GM18867 (cell line): ENCODE results near the gene PHF20.
"Not testable (repeated sequence)": the region's sequence is repeated elsewhere in the genome, so short reads cannot be mapped to it uniquely, and the experiment has no call there.

ENCODE experiments used
- ATAC-seq: cut with Tn5 transposase; IDR thresholded peaks from one replicate; pipeline ENCODE4 v1.9.1; 2021; ENCODE audit warnings: mild to moderate bottlenecking, moderate library complexity; ENCODE audit not compliant: unreplicated experiment

Gene PHF20

DNA sequence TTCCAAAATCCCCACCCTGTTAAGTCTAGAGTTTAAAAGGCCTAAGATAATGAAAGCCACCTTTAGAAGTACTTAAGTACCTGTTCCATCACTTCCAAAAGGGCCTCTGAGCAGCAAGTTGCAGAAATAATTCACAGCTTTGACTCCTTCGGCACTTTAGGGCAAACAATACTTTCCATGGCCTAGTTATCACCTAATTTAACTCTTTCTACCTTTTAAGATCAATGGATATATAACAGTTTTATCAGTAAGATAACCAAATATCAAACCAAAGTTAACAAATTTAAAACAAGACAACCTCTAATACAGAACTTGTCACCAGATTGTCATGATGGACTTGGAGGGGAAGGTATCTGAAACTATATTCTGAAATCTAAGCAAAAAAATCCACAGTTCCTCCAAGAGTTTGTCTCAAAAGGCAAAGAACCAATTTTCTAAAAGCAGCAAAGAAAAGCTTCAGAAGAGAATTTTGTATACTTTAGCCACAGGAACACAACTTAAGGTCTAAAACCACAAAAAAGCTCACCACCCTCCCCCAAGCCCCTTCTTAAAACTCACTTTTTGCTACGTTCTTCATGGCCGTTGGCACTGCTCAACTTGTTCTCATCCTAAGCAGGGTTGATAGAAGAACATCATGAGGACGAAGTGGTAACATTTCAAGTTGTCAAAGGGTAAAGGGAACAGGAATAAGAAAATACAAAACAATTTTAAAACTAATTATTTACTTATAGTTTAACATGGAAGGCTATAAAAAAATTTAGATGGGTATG, 33.2 kb upstream of the PHF20 start:
- no peak for ATAC-seq

DNA sequence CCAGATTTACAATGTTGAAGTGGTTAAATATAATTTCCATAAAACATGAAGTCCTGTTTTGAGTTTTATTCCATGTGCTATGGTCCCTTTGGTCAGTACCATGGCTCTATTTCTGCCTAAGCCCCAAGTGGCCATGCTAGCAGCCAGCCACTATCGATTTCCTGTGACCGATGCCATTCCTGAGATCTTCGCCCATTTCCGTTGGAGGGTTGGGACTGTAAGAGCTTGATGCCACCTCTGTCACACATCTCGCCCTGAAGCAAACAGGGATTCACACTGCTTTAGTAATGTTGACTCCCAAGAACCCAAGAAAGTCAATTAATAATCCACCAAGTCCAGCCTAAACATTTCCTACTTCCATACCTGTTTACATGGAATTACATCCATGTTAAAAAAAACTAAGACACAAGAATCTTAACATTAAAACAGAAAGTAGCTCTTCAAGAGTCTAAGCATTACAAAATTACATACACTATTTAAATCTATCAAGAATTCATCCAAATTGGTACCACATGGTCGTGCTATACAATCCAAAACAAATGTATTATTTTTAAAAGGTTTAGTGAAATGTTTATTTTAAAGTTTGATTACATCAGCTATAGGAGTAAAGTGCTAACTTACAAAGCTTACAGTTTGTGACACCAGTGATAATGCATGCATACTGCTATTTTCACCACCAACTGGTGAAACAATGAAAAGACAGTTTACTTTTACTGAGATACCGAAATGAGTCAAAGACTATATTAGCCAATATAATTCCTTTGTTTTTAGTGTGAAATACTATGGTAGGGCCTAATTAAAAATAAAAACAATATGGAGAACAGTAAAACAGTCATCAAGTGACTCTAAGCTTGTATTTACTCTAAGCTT, 32.3 kb upstream of the PHF20 start:
- no peak for ATAC-seq

DNA sequence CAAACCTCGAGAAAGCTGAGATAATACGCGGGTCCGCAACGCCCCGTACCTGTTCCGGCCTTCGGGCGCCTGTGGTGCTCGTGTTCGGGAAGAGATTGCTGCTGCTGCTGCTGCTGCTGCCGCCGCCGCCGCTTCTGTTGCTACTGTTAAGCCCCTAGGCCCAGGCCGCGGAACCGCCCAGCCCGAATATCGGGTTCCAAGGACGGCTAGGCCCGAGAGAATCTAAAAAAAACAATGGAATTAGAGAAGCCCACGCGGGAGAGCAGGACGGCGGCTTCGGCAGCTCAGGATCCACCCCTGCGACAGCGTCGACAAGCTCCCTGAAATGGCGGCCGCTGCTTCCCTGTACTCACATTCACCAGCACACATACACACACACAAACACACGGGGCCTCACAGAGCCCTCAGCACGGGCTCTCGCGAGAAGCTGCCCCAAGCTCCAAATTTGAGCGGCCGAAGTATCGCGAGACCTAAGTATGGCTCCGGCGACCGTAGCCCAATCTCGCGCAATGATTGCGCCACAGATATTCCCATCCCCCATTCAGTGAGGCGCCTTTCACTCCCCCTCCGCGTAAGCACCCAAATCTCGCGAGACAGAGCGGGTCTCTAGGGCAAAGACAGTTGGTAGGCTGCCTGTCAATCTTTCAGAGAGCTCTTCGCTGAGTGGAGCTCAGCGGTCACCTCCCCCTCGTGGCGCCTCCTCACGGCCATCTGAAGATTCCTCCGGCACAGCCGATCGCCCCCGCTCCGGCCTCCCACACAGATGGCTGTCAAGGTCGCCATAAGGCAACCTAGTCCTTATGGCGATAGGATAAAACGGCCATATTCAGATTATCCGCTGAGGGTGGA, 29.7 kb upstream of the PHF20 start, which contains the start of gene RBM39:
Gene RBM39, minus strand, starts transcription at position 369 of the 849 bp plus-strand sequence. CDS start 1,386 bp downstream, outside the sequence.
- peak; percentile 83 for ATAC-seq

DNA sequence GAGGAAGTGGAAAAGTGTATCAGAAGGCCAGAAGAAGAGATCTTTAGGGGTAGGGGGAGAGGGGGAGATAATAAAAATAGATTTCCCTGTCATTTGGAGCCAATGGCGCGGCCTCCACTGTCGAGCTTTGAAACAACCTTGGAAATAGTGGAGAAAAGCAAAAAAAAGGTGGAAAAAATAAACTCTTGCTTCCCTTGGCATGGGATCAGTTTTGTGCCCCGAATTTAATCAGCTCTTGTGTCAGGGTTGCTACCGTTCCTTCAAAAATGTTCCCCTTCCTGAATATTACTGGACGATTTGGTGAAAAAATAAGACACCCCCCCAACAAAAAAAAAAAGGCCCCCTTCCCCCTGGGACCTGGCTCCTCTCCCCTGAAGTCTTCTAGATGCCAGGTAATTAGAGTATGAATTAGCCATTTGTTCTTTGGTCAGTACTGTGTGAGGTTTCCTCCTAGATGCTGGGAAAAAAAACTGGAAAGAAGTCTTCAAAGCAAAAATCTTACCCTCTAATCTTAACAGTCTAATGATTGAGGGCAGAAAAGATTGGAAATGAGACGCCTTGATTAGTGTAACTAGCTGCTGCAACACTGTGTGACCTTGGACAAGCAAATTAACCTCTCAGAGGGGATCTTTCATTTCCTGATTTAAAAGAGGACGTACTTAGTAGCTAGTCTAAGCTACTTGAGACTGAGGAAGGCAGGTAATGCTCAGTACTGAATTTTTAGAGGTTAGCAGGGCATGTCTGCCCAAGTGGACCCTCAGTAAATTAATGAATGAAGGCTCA, 28.9 kb upstream of the PHF20 start:
- ATAC-seq, result no peak

DNA sequence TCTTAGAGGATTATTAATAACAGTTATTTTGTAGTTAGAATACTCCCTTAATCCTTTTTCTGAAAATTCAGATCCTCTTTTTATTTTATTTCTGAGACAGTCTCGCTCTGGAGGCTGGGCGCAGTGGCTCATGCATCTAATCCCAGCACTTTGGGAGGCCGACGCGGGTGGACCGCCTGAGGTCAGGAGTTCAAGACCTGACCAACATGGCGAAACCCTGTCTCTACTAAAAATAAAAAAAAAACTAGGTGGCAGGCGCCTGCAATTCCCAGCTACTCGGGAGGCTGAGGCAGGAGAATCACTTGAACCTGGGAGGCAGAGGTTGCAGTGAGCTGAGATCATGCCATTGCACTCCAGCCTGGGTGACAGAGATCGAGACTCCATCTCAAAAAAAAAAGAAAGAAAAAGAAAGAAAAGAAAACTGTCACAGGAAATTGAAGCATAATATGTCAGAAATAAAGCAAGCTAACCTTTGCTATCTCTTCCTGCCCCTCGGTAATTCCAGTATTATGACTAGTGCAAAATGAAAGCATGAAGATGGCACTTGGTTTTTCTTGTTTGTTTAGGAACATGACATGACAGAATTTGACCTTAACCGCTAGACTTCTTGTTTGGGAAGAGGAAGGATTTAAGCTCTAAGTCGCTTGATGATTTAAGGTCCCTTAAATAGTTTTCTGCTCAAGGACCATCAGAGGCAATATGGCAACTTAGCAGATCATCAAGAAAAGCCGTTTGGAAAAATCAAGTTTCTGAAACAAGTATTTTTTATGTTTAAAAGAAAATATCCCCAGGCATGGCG, 27.9 kb upstream of the PHF20 start:
- no peak for ATAC-seq

DNA sequence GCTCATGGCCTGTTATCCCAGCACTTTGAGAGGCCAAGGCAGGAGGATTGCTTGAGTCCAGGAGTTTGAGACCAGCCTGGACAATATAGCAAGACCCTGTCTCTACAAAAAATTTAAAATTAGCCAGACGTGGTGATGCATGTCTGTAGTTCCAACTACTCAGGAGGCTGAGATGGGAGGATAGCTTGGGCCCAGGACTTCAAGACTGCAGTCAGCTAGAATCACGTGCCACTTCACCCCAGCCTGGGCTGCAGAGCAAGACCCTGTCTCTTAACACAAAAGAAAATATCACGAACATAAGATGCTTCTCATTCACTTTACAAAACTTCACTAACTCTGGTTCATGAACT, 27.3 kb upstream of the PHF20 start:
- not testable (repeated sequence) for ATAC-seq

DNA sequence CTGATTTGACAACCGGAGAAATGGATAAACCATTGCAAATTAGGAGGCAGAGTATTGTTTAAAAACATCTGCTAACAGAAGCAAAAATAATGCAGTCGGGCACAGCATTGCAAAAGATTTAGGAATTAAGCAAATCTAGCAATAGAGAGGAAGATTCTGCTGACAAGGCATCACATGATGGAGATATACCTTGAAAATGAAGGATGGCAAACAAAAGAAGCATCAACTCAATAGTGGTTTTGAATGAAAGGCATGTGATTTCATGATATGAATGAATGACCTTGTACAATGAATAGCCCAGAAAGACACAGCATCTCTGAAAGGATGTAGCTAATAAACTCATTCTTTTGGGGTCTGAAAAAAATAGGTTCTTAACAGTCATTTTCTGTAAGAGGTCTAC, 21.2 kb upstream of the PHF20 start:
- ATAC-seq, result no peak

DNA sequence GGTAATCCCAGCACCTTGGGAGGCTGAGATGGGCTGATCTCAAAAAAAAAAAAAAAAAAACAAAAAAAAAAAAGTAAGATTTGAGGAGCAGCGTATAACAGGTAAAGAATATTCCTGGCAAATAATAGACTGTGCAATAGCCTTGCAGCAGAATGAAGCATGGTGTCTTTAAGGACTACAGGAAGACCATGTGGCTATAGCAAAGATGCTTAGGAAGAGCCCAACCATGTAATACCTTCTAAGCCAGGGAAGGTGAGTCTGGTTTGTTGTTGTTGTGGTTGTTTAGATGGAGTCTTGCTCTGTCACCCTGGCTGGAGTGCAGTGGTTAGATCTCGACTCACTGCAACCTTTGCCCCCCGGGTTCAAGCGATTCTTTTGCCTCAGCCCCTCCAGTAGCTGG, 15.4 kb upstream of the PHF20 start:
- ATAC-seq, result no peak

DNA sequence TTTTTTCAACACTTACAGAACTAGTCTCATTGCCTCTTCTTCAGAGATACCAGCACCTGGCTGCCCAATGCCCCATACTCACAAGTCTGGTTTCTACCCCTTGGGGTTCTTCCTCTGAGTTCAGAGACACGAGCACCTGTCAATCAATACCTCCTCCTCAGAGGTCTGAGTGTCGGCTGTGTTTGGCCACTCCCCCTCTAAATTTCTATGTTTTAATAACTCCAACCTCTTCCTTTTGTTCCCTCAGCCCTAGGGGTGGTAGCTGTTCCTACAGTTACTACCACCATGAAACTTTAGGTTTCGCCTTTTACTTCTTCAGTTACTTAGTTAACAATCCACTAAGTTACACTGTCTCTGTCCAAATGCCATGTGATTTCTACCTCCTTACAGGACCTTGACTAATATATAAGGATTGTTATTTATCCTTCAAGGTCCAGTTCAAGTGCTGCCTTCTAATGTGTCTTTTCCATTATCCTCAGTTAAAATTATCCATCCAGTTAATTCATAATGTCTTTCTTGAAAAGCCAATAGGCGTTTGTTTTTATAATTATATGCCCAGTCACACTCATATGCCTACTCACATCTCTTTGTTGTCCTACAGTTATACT, 14.6 kb upstream of the PHF20 start:
- ATAC-seq, result no peak

DNA sequence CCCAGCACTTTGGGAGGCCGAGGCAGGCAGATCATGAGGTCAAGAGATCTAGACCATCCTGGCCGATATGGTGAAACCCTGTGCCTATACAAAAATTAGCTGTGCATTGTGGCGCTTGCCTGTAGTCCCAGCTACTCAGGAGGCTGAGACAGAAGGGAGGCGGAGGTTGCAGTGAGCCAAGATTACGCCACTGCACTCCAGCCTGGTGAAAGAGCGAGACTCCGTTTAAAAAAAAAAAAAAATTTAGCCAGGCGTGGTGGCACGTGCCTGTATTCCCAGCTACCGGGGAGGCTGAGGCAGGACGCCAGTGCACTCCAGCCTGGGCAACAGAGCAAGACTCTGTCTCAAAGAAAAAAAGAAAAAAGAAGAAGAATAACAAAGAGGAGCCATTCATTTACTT, 10.3 kb upstream of the PHF20 start:
- not testable (repeated sequence) for ATAC-seq

DNA sequence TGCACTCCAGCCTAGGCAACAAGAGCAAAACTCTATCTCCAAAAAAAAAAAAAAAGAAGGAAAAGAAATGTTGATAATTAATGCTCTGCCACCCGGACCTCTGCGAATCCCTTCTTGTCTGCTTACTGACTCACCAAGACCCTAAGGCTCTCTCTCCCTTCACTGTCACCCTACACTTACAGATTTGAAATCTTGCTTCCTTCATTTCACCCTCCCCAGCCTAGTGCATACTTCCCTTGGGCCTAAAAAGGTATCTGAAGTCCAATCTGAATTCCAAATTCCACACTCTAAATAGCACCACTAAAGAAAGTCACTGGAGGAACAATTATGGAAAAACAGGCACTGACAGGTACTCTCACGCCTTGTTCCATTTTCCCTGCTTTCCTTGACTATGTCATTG, 9.4 kb upstream of the PHF20 start:
- no peak for ATAC-seq

DNA sequence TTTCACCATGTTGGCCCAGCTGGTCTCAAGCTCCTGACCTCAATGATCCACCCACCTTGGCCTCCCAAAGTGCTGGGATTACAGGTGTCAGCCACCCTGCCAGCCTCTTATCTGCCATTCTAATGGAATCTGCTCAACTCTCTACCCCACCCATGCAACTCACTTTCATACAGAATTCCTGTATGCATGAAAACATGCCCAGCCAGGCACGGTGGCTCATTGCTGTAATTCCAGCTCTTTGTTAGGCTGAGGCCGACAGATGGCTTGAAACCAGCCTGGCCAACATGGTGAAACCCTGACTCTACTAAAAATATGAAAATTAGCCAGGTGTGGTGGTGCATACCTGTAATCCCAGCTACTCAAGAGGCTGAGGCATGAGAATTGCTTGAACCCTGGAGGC, 6.9 kb upstream of the PHF20 start:
- ATAC-seq, result not testable (repeated sequence)

DNA sequence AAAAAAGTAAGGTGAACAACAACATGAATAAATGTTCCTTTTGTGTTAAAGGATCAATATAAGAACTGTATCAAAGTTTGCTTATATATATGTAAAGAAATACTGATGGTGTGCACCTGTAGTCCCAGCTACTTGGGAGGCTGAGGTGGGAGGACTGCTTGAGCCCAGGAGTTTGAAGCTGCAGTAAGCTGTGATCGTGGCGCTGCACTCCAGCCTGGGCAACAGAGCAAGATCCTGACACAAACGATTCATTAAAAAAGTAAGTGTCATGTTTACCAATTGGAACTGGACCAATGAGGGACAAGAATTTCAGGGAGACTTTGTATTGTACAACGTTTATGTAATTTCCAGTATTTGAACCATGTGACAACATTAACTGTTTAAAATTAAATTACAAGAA, 5.0 kb upstream of the PHF20 start:
- ATAC-seq, result no peak

DNA sequence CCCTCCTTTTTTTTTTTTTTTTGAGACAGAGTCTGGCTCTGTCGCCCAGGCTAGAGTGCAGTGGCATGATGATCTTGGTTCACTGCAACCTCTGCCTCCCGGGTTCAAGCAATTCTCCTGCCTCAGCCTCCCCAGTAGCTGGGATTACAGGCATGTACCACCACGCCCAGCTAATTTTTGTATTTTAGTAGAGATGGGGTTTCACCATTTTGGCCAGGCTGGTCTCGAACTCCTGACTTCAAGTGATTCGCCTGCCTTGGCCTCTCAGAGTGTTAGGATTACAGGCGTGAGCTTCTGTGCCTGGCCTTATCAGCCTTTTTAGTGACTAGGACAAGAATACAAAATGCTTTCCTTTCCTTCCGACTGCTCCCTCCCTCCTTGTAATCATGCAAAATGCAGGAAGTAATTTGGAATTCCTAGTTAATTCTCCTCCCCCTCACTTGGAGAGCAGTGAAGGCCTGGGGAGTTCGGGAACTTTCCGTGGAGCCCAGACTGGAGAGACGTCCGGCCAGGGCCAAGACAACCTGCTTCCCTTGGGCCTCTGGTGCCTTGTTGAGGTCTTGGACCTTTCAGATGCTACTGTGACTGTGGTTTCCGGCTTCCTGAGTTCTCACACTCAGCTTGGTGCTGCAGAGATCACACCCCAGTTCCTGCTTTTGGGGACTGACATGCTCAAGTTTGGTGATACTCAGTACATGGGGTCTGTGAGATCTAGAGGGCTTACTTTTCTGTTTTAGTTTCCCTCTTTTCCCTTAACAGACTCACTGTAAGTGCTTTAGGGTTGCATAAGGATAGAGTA, 3.9 kb upstream of the PHF20 start:
- peak; percentile 47 for ATAC-seq

DNA sequence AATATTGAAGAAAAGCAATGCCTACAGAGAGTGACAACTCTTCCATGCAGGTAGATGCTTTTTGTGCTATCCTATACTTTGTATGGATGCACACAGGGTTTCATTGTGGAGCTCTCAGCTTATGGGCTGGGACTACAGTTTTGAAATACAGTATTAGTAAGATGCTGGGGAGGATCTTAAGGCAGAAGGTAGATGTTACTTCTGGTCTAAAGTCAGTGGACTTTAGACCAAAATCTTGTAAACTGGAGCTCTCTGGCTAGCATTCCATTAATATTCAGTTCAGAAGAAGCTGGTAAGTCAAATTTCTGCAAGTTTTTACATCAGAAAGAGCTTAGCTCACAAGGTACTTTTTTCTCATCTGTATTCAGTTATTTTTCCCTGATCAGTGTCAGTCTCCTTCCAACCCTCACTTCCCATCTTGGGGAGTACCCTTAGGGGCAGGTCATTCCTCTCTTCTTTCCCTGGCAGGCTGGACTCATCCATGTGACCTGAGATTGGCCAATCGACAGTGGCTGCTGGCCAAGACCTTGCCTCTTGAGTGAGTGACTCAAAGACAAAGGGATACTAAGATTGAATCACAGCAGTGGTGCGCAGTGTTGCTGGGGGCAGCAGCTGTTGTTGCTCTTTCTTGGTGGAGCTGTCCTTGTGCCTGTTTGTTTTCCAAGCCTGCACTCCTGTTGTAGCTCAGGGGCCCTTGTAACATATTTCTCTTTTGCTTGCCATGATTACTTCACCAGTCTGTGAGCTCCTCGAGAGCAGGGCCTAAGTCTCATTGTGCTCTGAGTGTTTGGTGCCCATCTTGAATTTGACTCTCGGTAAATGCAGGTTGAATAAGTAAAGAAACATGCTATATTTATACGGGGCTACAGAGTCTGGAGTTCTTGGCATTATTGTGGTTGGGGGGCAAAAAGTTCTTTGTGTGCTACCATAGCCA, 2.8 kb upstream of the PHF20 start:
- ATAC-seq, result no peak

DNA sequence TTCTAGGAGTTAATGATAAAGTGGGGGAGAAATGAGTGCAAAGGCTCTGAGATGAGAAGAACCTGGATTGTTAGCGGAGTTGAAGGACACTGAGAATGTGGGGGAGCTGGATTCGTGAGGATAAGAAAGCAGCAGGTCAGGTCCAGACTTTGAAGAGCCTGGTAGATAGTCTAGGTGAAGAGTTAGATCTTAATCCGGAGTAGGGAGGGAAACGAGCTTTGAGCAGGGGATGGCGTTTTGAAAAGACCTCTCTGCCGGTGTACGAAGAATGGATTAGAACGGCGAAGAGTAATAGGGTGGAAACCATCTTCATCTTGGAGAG, 487 bp upstream of the PHF20 start:
- no peak for ATAC-seq

DNA sequence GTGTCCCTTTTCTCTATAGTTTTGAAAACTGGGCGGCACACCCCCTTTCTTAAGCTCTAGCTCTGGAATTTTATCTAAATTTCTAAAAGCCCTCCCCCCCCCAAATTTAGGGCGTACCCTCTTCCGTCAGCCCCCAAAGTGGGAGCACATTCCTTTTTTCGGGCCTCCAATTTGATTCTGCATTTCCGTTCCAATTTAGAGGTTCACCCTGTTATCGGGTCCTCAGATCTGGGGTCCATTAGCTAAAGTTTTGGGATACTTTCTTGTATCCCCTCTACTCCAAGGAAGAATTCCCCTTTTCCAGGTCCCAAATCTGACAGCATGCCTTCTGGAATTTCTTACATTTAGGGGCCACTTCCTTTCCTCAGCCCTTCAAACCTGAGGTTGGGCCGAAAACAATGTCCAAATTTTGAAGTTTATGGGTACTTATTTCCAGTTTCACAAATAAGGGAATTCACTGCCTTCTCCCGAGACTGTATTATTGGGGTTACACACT, 796 bp downstream of the PHF20 start:
- ATAC-seq, result no peak
